GM10248 (cell line): ENCODE data around the gene METTL25B.
"Not testable (repeated sequence)": the region's sequence is repeated elsewhere in the genome, so short reads cannot be mapped to it uniquely, and the experiment has no call there.

Experiments used
- CTCF ChIA-PET: fragments of 300-600 bp; sonication (Branson Sonifier 250); formaldehyde crosslinking; extraction: SDS; loops from one replicate; lab custom pipeline; 2021; ENCODE audit warnings: antibody characterized with exemption; lab: Yijun Ruan, JAX
- POLR2A ChIA-PET: fragments of 350-650 bp; sonication (Branson Sonifier 250); formaldehyde crosslinking; extraction: SDS; loops from one replicate; lab custom pipeline; 2020; ENCODE audit warnings: antibody characterized with exemption; lab: Yijun Ruan, JAX
- DNase-seq: peaks from one replicate; pipeline ENCODE4 v3.0.0; 2012; ENCODE audit errors: extremely low spot score
- CTCF ChIP-seq: IDR thresholded peaks from 2 replicates; pipeline ENCODE4 v1.5.1; 2012; ENCODE audit warnings: mild to moderate bottlenecking, low read depth; ENCODE audit errors: extremely low read depth, missing control alignments, control extremely low read depth

METTL25B gene

GRCh38 chr1:156751451-156751756 lies 23.1 kb downstream of the METTL25B start, which contains the start of gene HDGF:
TSS of gene HDGF (minus strand) at chr1:156751675. CDS start at chr1:156751429, 246 bp downstream.
- CTCF ChIA-PET, result interaction anchor here (1.1 to 2.1 kb wide), 8 partner anchors 9 to 62 kb away, joined by 3 to 15 read pairs (median 4); partner anchors contain the start of genes ISG20L2, METTL25B and MRPL24
- no peak for DNase-seq
- no peak for TF ChIP-seq CTCF

GRCh38 chr1:156751757-156752481 lies 23.6 kb downstream of the METTL25B start:
- ChIA-PET POLR2A (interaction anchor here (0.6 to 1.3 kb wide), 5 partner anchors 15 to 251 kb away, joined by 3 to 6 read pairs (median 5); partner anchors contain the start of genes MEF2D and PRCC), CTCF (interaction anchor here (0.6 to 2.1 kb wide), 12 partner anchors 9 to 108 kb away, joined by 3 to 15 read pairs (median 4); partner anchors contain the start of genes ISG20L2, METTL25B, MRPL24 and PRCC)
- peak; percentile 94 for DNase-seq
- no peak for TF ChIP-seq CTCF

More at GRCh38 chr1:156751451-156751756, 23.1 kb downstream of the METTL25B start, which contains the start of gene HDGF:
- POLR2A ChIA-PET, result interaction anchor here (0.6 to 1.3 kb wide), 4 partner anchors 15 to 251 kb away, joined by 3 to 6 read pairs (median 4); partner anchors contain the start of genes MEF2D and PRCC

GRCh38 chr1:156752843-156753482 lies 24.7 kb downstream of the METTL25B start:
- ChIA-PET POLR2A (interaction anchor here (1.0 kb wide), 1 partner anchor 14 kb away, joined by 5 read pairs; the partner anchor contains the start of gene PRCC), CTCF (interaction anchor here (1.1 to 2.1 kb wide), 8 partner anchors 12 to 64 kb away, joined by 3 to 15 read pairs (median 6); partner anchors contain the start of genes ISG20L2, METTL25B, MRPL24 and PRCC)
- no peak for TF ChIP-seq CTCF
- DNase-seq, result no peak

DNA sequence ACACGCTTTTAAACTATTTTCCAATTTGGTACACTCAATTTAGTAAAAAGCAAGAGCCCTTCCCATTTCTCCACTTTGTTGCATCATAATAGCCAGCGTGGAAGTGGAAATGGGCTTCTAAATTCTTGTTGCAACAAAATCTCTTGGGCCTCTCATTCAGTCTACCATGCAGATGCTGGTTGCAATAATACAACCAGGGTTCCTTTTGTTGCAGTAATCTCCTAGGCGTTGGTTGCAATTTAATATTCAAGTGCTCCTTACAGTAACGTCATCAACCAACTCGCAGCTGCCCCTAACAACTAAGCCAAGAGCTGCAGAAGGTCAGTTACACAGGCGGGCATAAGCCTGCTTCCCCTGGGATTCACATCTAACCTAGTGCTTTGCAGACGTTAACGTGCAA lies 25.9 kb downstream of the METTL25B start:
- CTCF ChIA-PET, result interaction anchor here (2.1 kb wide), 1 partner anchor 28 kb away, joined by 7 read pairs; no protein-coding TSS in a partner anchor
- no peak for TF ChIP-seq CTCF
- no peak for DNase-seq
- POLR2A ChIA-PET, result no interaction called here

DNA sequence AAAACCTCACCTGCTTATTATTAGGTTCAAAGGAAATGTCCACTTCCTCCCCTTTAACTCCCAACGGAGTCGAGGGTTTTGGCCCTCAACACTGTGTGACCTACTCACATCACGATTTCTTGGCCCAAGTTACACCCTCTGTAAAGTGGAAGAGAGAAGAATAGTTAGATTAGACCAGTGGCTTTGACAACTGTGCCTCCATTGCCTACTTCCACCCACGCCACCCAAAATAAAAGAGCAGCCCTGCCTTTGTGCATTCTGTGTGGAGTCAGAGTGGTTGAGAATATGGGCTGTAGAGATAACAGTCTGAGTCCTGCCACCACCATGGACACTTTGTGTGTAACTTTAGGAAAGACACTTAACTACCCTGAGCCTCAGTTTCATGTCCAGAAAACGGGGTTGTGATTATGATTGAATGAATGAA lies 27.3 kb downstream of the METTL25B start:
- DNase-seq, result no peak
- POLR2A ChIA-PET, result no interaction called here
- TF ChIP-seq CTCF, result no peak
- CTCF ChIA-PET, result interaction anchor here (1.2 to 3.4 kb wide), 6 partner anchors 8 to 104 kb away, joined by 3 to 16 read pairs (median 5); partner anchors contain the start of genes ISG20L2, METTL25B, MRPL24 and PRCC

DNA sequence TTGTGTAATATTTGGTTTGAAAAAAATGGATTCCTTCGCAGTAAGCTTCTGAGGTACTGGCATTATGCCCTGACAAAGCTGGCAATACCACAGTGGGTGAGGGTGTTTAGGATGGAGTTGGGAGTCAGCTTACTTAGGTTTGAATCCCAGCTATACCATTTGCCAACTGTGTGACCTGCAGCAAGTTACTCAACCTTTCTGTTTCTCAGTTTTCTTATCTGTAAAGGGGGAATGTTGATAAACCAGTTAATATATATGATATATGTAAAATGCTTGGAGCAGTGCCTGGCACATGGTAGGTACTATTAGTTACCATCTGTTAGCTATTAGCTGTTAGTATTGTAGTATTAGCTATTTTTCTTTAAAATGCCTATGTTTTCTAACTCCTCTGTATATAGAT lies 28.1 kb downstream of the METTL25B start:
- ChIA-PET POLR2A (no interaction called here), CTCF (interaction anchor here (1.1 to 3.4 kb wide), 8 partner anchors 9 to 104 kb away, joined by 3 to 16 read pairs (median 4); partner anchors contain the start of genes ISG20L2, METTL25B, MRPL24 and PRCC)
- no peak for TF ChIP-seq CTCF
- no peak for DNase-seq

GRCh38 chr1:156757572-156758253 lies 29.4 kb downstream of the METTL25B start:
- POLR2A ChIA-PET, result interaction anchor here (0.6 kb wide), 1 partner anchor 823 kb away, joined by 4 read pairs; no protein-coding TSS in a partner anchor

More at GRCh38 chr1:156757572-156758253, 29.4 kb downstream of the METTL25B start:
- DNase-seq, result not testable (repeated sequence)
- CTCF ChIA-PET, result interaction anchor here (3.4 kb wide), 1 partner anchor 31 kb away, joined by 16 read pairs; the partner anchor contains the start of genes ISG20L2 and METTL25B
